Mesenteric fat pad (tissue), 1 donor: ENCODE measurements around the gene SMPX. TPM values are rescaled to one million over a fixed set of nuclear protein-coding genes. Genes with fewer than 3 reads are reported as not detected.
"Not testable (repeated sequence)": the region's sequence is repeated elsewhere in the genome, so short reads cannot be mapped to it uniquely, and the experiment has no call there.

Source experiments
- DNase-seq: peaks from one replicate; pipeline ENCODE4 v3.0.0-alpha.2; 2020; ENCODE audit warnings: low spot score
- long read RNA-seq: library from polyadenylated mRNA; unstranded; transcript quantifications from one replicate; pipeline ENCODE4 v2.0.0, GENCODE V29; 2020
- total RNA-seq: library from RNA; stranded (reverse); fragmentation: NEBNext Ultra II Directional; extraction: Animal tissue kit (Norgen Biotek cat#: 25700); gene quantifications from one replicate; pipeline ENCODE4 v1.2.1, GENCODE V29; 2021
- donor health status: DM: yes; HTN: yes; CAD: no.

Gene SMPX
- total RNA-seq = not detected
- long read RNA-seq = 0 reads

- DNase-seq = no peak
Observed at GRCh38 chrX:21757960-21758359, at the start of gene SMPX. TSS of gene SMPX (minus strand) at chrX:21758116. CDS start at chrX:21754290, 3,826 bp downstream.

DNA sequence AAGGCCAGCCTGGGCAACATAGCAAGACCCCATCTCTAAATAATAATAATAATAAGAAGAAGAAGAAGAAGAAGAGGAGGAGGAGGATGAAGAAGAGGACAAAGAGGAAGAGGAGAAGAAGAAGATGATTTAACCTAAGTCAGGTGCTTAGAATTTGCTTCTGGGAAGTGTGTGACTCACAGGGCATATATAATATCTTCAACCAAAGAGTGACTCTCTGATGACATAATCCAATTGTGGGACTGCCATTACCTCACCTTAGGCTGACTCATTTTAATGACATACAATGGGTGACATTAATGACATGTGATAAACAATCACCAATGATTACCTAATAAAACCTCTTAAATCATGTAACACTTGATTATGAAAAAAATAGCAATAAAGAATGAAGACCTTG lies 48.8 kb upstream of the SMPX start:
- no peak for DNase-seq

DNA sequence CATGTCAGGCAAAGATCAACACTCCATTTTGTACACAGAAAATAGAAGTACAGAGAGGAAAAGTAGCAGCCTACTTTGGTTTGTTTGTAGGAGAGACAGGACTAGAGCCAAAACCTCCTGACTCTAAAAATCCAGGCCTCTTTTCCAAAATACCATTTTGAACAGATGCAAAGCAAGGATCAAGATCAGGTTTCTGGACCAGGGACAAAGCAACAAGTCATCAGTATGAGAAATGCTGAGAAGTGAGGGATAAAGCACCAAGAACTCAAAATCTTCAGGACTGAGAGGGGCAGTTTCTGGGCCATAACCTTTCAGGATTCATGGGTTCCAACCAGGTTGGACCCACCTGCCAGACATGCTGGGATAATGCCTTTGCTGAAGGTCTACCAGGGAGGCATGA lies 44.9 kb upstream of the SMPX start:
- no peak for DNase-seq

- DNase-seq = no peak
Observed at GRCh38 chrX:21802054-21802670, 44.2 kb upstream of the SMPX start.

- no peak for DNase-seq
Observed at GRCh38 chrX:21800344-21800770, 42.4 kb upstream of the SMPX start.

DNA sequence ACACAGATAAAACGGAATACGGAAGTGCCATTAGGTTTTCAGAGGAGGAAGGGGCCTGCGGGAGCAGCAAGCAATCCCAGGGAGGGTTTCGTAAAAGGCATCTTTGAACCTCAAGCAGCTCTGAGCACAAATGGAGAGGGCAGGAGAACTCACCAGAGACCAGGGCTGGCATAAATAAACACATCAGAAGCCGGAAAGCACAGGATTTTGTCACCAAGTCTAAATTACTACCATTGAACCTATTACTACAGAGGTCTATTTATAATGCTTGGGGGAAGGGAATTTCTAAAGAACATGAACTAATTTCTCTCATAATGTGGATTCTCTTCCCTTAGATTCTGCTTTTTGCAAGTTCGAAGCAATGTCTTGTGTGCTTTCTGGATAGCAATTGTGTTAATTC lies 41.9 kb upstream of the SMPX start:
- DNase-seq = no peak

DNA sequence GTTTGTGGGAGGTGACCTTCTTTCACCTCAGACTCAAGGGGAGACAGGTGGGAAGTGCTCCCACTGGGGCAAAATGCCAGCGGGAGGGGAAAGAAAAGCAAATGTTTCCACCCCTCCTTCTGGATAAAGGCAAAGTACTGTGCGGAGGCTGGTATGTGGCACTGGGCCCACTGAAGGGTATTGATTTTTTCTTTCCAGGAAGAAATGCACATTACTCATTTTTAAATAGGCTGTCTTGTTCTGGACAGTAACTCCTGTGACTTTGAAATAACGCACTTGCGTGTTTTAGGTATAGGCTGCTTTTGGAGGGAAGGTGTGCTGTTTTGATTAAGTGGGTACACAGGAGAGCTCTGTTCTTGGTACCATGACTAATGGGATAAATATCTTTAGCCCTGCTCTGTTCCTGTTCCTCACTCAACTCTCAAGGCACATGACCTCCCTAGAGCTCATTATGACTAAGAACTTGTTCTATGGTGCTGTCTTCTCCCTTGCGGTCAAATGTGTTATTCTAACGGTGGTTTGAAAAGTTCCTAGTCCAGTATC lies 40.8 kb upstream of the SMPX start:
- no peak for DNase-seq

GRCh38 chrX:21781976-21782375 lies 24.1 kb upstream of the SMPX start:
- DNase-seq = no peak

DNA sequence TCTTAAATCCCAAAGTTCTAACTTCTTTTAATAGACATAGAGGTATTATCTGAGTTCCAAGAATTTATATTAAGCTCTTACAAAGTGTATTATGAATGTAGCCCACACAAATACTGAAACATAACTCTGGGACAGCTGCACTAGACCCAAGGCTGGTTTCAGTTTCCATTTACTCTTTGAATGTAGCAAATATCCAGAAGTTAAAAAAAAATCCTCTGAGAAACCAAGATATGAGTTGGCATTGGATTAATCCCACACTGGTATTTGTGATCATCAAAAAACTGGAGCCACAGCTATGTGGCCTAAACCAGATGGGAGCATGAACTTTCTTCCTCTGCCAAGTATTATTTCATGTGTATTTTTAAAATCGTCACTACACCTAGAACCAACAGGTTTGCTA lies 23.6 kb upstream of the SMPX start:
- DNase-seq = no peak

- DNase-seq = no peak
Observed at GRCh38 chrX:21779095-21779494, 21.2 kb upstream of the SMPX start.

DNA sequence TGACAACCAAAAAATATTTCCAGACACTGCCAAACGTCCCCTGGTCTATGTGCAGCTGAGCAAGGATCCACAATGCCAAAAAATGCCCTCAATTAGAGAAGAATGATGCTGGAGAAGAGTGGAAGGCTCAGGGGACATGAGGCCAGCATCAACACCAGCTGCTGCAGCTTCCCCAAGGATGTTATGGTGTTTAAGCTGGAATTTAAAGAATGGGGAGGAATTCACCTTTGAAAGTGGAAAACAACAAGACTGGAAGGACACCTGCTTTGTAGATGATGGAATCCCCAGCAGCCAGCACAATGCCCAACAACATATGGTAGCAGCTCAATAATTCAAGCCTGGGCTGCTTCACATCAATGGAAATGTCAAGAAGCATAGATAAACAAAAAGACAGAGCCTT lies 20.3 kb upstream of the SMPX start:
- DNase-seq = no peak

DNA sequence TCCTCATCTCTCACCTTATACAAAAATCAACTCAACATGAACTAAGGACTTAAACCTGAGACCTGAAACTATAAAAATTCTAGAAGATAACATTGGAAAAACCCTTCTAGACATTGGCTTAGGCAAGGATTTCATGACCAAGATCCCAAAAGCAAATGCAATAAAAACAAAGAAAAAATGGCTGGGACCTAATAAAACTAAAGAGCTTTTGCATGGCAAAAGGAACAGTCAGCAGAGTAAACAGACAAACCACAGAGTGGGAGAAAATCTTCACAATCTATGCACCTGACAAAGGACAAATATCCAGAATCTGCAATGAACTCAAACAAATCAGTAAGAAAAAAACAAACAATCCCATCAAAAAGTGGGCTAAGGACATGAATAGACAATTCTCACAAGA lies 17.2 kb upstream of the SMPX start:
- DNase-seq = not testable (repeated sequence)

GRCh38 chrX:21773036-21773435 lies 15.1 kb upstream of the SMPX start:
- DNase-seq = not testable (repeated sequence)

DNA sequence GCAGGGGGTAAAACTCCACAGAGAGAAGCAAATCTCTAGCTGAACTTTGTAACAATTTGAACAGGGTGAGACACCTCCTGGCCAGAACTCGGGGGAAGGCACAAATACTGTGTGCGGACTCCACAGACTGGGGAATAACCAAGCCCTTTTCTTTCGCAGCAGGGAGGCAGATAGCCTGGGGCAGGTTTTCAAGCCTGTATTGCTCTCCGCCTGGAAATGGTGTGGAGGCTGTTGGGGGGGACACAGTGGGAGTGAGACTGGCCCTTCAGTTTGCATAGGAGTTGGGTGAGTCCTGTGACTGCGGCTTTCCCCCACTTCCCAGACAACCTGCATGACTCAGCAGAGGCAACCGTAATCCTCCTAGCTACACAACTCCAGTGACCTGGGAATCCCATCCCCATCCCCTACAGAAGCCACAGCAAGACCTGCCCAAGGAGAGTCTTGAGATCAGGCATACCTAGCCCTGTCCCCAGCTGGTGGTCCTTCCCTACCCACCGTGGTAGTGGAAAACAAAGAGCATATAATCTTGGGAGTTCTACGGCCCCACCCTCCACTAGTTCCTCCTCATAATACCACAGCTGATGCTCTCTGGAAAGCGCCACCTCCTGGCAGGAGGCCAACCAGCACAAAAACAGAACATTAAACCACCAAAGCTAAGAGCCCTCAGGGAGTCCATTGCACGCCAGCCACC lies 12.9 kb upstream of the SMPX start:
- DNase-seq = no peak

GRCh38 chrX:21766101-21766500 lies 8.2 kb upstream of the SMPX start:
- DNase-seq = no peak

DNA sequence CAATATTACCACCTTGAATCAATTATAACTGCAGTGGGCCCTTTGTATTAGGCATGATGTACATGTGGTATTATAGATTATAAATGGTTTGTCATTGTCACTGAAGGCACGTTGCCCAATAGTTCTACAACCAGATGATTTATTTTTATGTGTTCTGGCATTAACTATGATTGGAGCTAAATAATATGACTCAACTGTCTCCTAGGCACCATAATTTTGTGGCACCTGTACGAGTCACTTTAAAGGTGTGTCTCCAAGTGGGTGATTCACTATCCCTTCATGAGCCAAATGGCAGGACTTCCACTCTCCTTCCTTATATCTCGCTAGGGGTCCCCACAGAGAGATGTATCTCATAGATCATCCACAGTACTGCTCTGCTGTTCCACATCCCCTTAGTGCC lies 6.1 kb upstream of the SMPX start:
- DNase-seq = no peak

DNA sequence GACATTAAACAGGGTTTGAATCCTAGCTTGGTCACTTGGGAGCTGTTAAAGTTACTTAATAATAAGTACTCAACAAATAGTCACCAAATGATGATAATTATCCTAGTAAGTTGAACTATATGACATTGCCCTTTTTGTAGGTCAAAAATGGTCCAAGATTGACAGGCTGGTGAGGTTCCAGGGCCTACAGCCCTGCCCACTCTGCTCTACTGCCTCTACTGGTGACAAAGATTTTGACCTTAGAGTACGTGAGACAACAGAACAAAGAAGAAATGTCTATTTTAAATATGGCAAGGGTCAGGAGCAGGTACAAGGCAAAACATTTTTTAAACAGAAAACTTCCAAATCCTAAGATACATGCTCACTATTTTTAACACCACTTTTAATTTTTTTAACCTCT lies 572 bp upstream of the SMPX start:
- DNase-seq = no peak

DNA sequence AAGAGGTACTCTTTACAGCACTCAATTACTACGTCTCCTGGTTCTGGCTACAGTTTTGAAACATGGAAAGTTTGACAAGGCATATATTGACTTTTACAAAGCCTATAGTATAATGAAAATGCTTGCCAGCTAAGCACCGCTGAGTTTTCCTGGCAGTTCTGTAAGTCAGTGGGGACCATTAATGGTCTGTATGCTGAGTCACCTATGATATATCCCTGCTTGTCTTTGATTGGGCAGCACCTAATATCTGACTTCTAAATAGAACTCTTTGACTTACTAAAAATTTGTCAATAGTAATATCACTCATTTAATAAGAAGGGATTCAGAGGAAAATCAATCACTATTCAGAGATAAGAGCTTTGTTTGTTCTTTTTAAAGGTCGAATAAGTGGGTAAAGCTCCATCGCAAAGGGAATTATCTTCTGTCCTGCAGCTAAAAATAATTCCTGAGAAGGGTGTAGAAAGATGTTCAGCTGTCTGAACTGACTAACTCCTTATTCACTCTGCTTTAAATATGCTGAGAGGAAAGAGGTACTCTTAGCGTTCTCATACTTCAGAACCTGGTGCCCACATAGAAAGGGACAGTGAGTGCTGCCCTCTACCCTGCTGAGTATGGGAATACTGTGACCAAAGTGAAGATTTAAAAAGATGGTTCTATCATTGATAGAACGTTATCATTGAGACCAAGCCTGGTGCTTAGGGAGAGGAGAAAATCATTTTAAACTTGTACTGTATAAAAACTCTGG lies 959 bp downstream of the SMPX start:
- DNase-seq = no peak

DNA sequence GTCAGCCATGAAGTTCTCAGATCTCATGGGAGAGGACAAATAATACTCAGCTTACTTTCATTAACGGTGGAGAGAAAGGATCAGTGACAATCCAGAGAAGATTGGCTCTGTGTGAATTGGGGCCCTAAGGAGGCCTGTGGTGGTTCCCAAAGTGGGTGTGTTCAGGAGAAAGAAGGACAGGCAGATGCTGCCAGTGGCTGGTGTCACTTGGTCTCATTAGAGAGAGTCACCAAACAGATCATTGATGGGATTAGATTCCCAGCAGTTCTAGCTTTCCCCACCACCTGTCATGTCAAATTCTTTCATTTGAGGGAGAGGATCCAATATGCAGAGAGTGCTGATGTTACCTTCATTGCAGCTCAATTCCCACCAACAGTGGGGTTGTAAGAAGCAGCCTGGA lies 8.0 kb downstream of the SMPX start:
- no peak for DNase-seq

GRCh38 chrX:21748235-21748634 lies 9.7 kb downstream of the SMPX start:
- DNase-seq = no peak

GRCh38 chrX:21747558-21747957 lies 10.4 kb downstream of the SMPX start:
- no peak for DNase-seq

- DNase-seq = no peak
Observed at GRCh38 chrX:21745756-21746155, 12.2 kb downstream of the SMPX start.
